SK-N-MC (cell line): ENCODE measurements around the gene INPP5B.

Source experiments
- EZH2 ChIP-seq: fragments of 200-600 bp; sonication (generic); IDR thresholded peaks from one replicate; pipeline ENCODE4 v1.6.1; 2017; ENCODE audit warnings: antibody characterized with exemption
- FOXP2 ChIP-seq: optimal IDR thresholded peaks from 2 replicates; pipeline ENCODE3; 2011; ENCODE audit warnings: mild to moderate bottlenecking, moderate library complexity; ENCODE audit not compliant: insufficient read depth; ENCODE audit errors: extremely low read length, control extremely low read depth
- POLR2AphosphoS5 ChIP-seq: IDR thresholded peaks from 2 replicates; pipeline ENCODE4 v1.6.1; 2012; ENCODE audit warnings: mild to moderate bottlenecking, low read depth, low read length, borderline replicate concordance

DNA sequence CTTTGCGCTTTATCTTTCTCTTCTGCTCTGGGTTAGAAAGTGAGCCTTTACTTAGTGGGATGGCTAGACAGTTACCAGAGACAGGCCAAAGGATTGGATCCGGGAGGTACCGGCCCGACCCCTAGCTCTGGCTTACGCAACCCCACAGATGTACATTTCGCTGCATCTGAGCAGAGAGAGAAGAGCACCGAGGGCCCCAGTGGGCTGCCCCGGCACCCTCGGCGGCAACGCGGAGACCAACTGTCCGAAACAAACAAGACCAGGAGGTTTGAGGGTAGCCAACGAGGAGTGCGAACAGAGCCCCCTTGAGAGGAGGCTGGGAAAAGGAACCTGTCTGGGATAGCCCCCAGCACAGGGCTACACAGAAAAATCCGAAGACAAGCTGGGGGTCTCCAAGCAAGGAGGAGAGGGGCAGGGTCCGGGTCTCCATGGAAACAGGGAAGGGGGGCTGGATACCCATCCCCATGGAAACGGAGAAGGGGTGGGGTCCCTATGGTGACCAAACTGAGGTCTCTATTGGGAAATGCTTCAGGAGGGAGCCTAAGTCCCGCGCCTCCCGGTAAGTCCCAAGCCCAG, 87.8 kb downstream of the INPP5B start:
- TF ChIP-seq EZH2 (no peak), POLR2AphosphoS5 (no peak), FOXP2 (no peak)
